ENCODE measurements around the gene HK3. TPM values are rescaled to one million over a fixed set of nuclear protein-coding genes. Genes with fewer than 3 reads are reported as not detected.
A peak's percentile ranks its signal among the peaks of the same experiment; 100 is the strongest.

HK3 gene
- total RNA-seq = 1 to 10 TPM; 1.3 to 2.3 TPM

- H3K4me3 Mint-ChIP-seq = peak within 1 kb of the TSS; percentile 38
- no peak for DNase-seq
- H3K27me3 Mint-ChIP-seq = no peaks in the 10 kb centered on the region
- peak within 1 kb of the TSS; percentile 46 for H3K27ac Mint-ChIP-seq
- POLR2A ChIA-PET = no interaction called here
- H3K9me3 Mint-ChIP-seq = no peaks in the 10 kb centered on the region
- peaks cover 25% of the 10 kb centered on the region for H3K4me1 Mint-ChIP-seq
- H3K36me3 Mint-ChIP-seq = peaks cover 5% of the 10 kb centered on the region
- peak; percentile 66 for ATAC-seq (ENCODE audit: low read depth)
Measured at GRCh38 chr5:176899296-176899891, at the start of gene HK3. Gene HK3, minus strand, starts transcription at chr5:176899346. Its CDS starts 3,187 bp downstream, at chr5:176896159.

- DNase-seq = no peak
- Mint-ChIP-seq H3K36me3 (peaks cover 20% of the 10 kb centered on the region), H3K27me3 (no peaks in the 10 kb centered on the region), H3K4me3 (no peak overlapping the region), H3K27ac (no peak overlapping the region), H3K4me1 (no peaks in the 10 kb centered on the region), H3K9me3 (no peaks in the 10 kb centered on the region)
- no peak for ATAC-seq (ENCODE audit: low read depth)
- POLR2A ChIA-PET = no interaction called here
Measured at GRCh38 chr5:176948458-176948857, 49.3 kb upstream of the HK3 start.

DNA sequence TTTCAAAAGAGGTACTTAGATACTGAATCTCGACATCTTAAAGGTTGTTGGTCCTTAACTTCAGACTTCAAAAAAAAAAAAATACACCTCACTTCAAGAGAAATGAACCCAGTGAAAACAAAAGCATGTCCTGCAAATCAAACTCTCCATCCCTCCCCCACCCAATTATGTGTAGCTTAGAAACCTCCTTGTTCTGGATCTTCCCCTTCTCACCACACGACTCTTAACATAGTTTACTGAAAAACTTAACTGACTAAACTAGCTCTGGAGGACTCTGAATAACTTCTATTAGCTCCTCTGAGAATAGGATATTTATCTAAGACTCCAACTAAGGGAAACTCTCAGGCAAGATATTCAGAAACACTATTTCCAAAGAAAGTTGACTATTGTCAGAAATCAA, 48.7 kb upstream of the HK3 start:
- H3K4me3 Mint-ChIP-seq = no peak overlapping the region
- ATAC-seq (ENCODE audit: low read depth) (no peak), DNase-seq (no peak)
- H3K27ac Mint-ChIP-seq = no peak overlapping the region
- H3K36me3 Mint-ChIP-seq = peaks cover 23% of the 10 kb centered on the region
- no peaks in the 10 kb centered on the region for H3K9me3 Mint-ChIP-seq
- no peaks in the 10 kb centered on the region for H3K4me1 Mint-ChIP-seq
- no peaks in the 10 kb centered on the region for H3K27me3 Mint-ChIP-seq
- POLR2A ChIA-PET = no interaction called here

GRCh38 chr5:176944268-176944667, 45.1 kb upstream of the HK3 start:
- Mint-ChIP-seq H3K27ac (no peak overlapping the region), H3K4me1 (no peaks in the 10 kb centered on the region), H3K9me3 (no peaks in the 10 kb centered on the region), H3K36me3 (peaks cover 14% of the 10 kb centered on the region), H3K4me3 (no peak overlapping the region), H3K27me3 (no peaks in the 10 kb centered on the region)
- ATAC-seq (ENCODE audit: low read depth) (no peak), DNase-seq (no peak)
- POLR2A ChIA-PET = no interaction called here

- POLR2A ChIA-PET = no interaction called here
- no peaks in the 10 kb centered on the region for H3K9me3 Mint-ChIP-seq
- H3K36me3 Mint-ChIP-seq = peaks cover 14% of the 10 kb centered on the region
- ATAC-seq (ENCODE audit: low read depth) (no peak), DNase-seq (no peak)
- H3K27me3 Mint-ChIP-seq = no peaks in the 10 kb centered on the region
- no peak overlapping the region for H3K27ac Mint-ChIP-seq
- H3K4me3 Mint-ChIP-seq = no peak overlapping the region
- no peaks in the 10 kb centered on the region for H3K4me1 Mint-ChIP-seq
Measured at GRCh38 chr5:176943816-176944215, 44.7 kb upstream of the HK3 start.

GRCh38 chr5:176941951-176942350, 42.8 kb upstream of the HK3 start:
- H3K9me3 Mint-ChIP-seq = no peaks in the 10 kb centered on the region
- H3K27me3 Mint-ChIP-seq = no peaks in the 10 kb centered on the region
- no peak overlapping the region for H3K27ac Mint-ChIP-seq
- DNase-seq (no peak), ATAC-seq (ENCODE audit: low read depth) (no peak)
- no peaks in the 10 kb centered on the region for H3K4me1 Mint-ChIP-seq
- POLR2A ChIA-PET = no interaction called here
- no peak overlapping the region for H3K4me3 Mint-ChIP-seq
- H3K36me3 Mint-ChIP-seq = peaks cover 11% of the 10 kb centered on the region

DNA sequence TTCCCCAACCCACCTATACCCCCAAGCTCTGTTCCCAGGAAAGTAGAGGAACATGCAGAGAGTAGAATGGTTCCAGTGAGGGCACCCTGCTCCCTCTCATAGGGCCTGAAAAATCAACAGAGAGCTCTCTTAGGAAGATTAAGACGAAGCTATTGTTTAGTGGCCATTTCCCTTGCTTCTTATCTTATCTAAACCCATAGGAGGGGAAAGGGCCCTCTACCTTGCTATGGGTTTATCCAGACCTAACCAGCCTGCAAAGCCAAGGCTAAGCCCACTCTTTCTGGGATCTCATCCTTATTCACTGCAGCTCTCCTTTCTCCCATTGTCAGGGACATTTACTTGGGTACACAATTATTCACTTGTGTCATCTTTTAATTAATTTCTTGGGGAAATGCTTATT, 39.3 kb upstream of the HK3 start:
- ATAC-seq (ENCODE audit: low read depth) (no peak), DNase-seq (no peak)
- POLR2A ChIA-PET = no interaction called here
- no peaks in the 10 kb centered on the region for H3K9me3 Mint-ChIP-seq
- H3K27ac Mint-ChIP-seq = no peak overlapping the region
- no peak overlapping the region for H3K4me3 Mint-ChIP-seq
- H3K4me1 Mint-ChIP-seq = peaks cover 3% of the 10 kb centered on the region
- H3K36me3 Mint-ChIP-seq = peaks cover 11% of the 10 kb centered on the region
- no peaks in the 10 kb centered on the region for H3K27me3 Mint-ChIP-seq

DNA sequence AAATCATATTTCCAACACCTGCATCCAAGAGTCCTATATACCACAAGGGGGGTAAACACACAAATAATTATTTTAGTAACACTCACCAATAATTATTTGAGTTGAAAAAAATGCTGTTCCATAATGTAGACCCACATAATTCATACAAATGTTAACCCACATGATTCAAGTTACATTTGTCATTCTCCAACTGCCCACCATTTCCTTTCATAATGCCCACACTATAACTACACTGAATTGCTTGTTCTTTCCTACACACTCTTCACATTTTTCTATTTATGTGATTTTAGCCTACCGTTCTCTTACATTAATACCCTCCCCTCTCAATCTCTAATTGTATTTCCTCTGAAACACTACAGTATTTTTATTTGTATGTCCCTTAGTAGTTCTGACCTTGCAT, 35.9 kb upstream of the HK3 start:
- POLR2A ChIA-PET = no interaction called here
- H3K36me3 Mint-ChIP-seq = peaks cover 8% of the 10 kb centered on the region
- H3K27me3 Mint-ChIP-seq = no peaks in the 10 kb centered on the region
- ATAC-seq (ENCODE audit: low read depth) (no peak), DNase-seq (no peak)
- no peak overlapping the region for H3K27ac Mint-ChIP-seq
- peaks cover 3% of the 10 kb centered on the region for H3K4me1 Mint-ChIP-seq
- no peak overlapping the region for H3K4me3 Mint-ChIP-seq
- H3K9me3 Mint-ChIP-seq = no peaks in the 10 kb centered on the region

- H3K9me3 Mint-ChIP-seq = no peaks in the 10 kb centered on the region
- DNase-seq (no peak), ATAC-seq (ENCODE audit: low read depth) (no peak)
- no peak overlapping the region for H3K27ac Mint-ChIP-seq
- no peaks in the 10 kb centered on the region for H3K27me3 Mint-ChIP-seq
- peaks cover 7% of the 10 kb centered on the region for H3K4me1 Mint-ChIP-seq
- no peak overlapping the region for H3K4me3 Mint-ChIP-seq
- H3K36me3 Mint-ChIP-seq = peaks cover 10% of the 10 kb centered on the region
- POLR2A ChIA-PET = no interaction called here
Measured at GRCh38 chr5:176934309-176934930, 35.3 kb upstream of the HK3 start.

- ATAC-seq (ENCODE audit: low read depth) = no peak
- Mint-ChIP-seq H3K9me3 (no peaks in the 10 kb centered on the region), H3K27me3 (no peaks in the 10 kb centered on the region), H3K4me1 (peaks cover 5% of the 10 kb centered on the region), H3K27ac (peak overlapping the region; percentile 21), H3K36me3 (peaks cover 11% of the 10 kb centered on the region), H3K4me3 (no peak overlapping the region)
- POLR2A ChIA-PET = no interaction called here
- DNase-seq = no peak
Measured at GRCh38 chr5:176929654-176930053, 30.5 kb upstream of the HK3 start.

DNA sequence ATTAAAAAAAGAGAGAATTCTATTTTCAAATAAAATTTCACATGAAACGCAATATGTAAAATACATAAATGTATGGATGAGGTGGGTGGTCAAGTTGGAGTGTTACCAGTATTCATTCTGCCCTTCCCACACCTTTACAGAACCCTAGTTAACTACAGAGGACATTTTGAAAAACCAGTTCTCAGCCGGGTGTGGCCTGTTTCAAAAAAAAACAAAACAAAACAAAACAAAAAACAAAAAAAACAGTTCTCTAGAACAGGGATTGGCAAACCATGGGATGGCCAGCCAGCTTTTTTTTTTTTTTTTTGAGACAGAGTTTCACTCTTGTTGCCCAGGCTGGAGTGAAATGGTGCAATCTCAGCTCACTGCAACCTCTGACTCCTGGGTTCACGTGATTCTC, 28.4 kb upstream of the HK3 start:
- ATAC-seq (ENCODE audit: low read depth) = no peak
- POLR2A ChIA-PET = interaction anchor here (0.6 kb wide), 1 partner anchor 65 kb away, joined by 3 read pairs; no protein-coding TSS in a partner anchor
- Mint-ChIP-seq H3K4me1 (peaks cover 5% of the 10 kb centered on the region), H3K36me3 (peaks cover 15% of the 10 kb centered on the region), H3K4me3 (no peak overlapping the region), H3K27ac (no peak overlapping the region), H3K27me3 (no peaks in the 10 kb centered on the region), H3K9me3 (no peaks in the 10 kb centered on the region)
- DNase-seq = no peak

DNA sequence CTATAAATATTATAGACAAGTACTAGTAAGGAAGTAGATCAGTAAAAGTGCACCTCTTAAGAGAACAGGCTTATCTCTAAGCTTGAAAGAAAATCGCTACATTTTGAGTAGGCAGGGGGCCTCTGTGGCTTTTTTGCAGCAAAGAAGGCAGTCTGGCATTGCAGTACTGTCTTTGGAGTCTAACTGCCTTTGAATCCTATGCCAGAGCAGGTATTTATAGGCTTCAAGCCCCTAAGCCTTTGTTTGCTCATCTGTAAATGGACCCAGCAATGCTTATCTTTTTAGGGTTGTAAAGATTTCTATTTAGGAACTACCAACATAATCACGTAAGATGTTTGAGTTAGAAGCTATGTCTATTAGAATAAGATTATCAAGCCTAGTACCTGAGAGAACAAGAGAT, 23.7 kb upstream of the HK3 start:
- no peak for DNase-seq
- no peak overlapping the region for H3K27ac Mint-ChIP-seq
- H3K27me3 Mint-ChIP-seq = no peaks in the 10 kb centered on the region
- no peaks in the 10 kb centered on the region for H3K9me3 Mint-ChIP-seq
- POLR2A ChIA-PET = no interaction called here
- no peak overlapping the region for H3K4me3 Mint-ChIP-seq
- peaks cover 7% of the 10 kb centered on the region for H3K4me1 Mint-ChIP-seq
- H3K36me3 Mint-ChIP-seq = peaks cover 30% of the 10 kb centered on the region
- no peak for ATAC-seq (ENCODE audit: low read depth)

GRCh38 chr5:176921714-176922113, 22.6 kb upstream of the HK3 start:
- H3K27me3 Mint-ChIP-seq = no peaks in the 10 kb centered on the region
- H3K27ac Mint-ChIP-seq = no peak overlapping the region
- POLR2A ChIA-PET = no interaction called here
- no peak overlapping the region for H3K4me3 Mint-ChIP-seq
- peaks cover 10% of the 10 kb centered on the region for H3K4me1 Mint-ChIP-seq
- no peaks in the 10 kb centered on the region for H3K9me3 Mint-ChIP-seq
- ATAC-seq (ENCODE audit: low read depth) = no peak
- peaks cover 30% of the 10 kb centered on the region for H3K36me3 Mint-ChIP-seq
- no peak for DNase-seq

- peaks cover 29% of the 10 kb centered on the region for H3K36me3 Mint-ChIP-seq
- H3K4me3 Mint-ChIP-seq = no peak overlapping the region
- DNase-seq = no peak
- no peak for ATAC-seq (ENCODE audit: low read depth)
- H3K27ac Mint-ChIP-seq = no peak overlapping the region
- peaks cover 10% of the 10 kb centered on the region for H3K4me1 Mint-ChIP-seq
- no peaks in the 10 kb centered on the region for H3K9me3 Mint-ChIP-seq
- POLR2A ChIA-PET = no interaction called here
- H3K27me3 Mint-ChIP-seq = no peaks in the 10 kb centered on the region
Measured at GRCh38 chr5:176918613-176919012, 19.5 kb upstream of the HK3 start.
